Embryonic facial prominence (tissue), 1 donor: Measurements from ENCODE around the gene NSG1.

ENCODE experiments used
- DNase-seq: peaks from one replicate; pipeline ENCODE4 v3.0.0-alpha.2; 2016; ENCODE audit errors: extremely low spot score

NSG1 gene

GRCh38 chr4:4396628-4397440 is 9.9 kb downstream of the NSG1 start:
- no peak for DNase-seq

- DNase-seq = no peak
Observed at GRCh38 chr4:4397441-4397819, 10.5 kb downstream of the NSG1 start.

GRCh38 chr4:4398430-4398829 is 11.5 kb downstream of the NSG1 start:
- DNase-seq = no peak

GRCh38 chr4:4401036-4401435 is 14.1 kb downstream of the NSG1 start:
- no peak for DNase-seq

- DNase-seq = no peak
Observed at GRCh38 chr4:4402966-4403365, 16.1 kb downstream of the NSG1 start.

- no peak for DNase-seq
Observed at GRCh38 chr4:4405358-4405962, 18.6 kb downstream of the NSG1 start.

- no peak for DNase-seq
Observed at GRCh38 chr4:4406455-4407298, 19.8 kb downstream of the NSG1 start.

GRCh38 chr4:4407299-4408131 is 20.6 kb downstream of the NSG1 start:
- DNase-seq = no peak

GRCh38 chr4:4408132-4408523 is 21.2 kb downstream of the NSG1 start:
- DNase-seq = no peak

- no peak for DNase-seq
Observed at GRCh38 chr4:4408576-4409335, 21.9 kb downstream of the NSG1 start.

- DNase-seq = no peak
Observed at GRCh38 chr4:4409416-4410115, 22.7 kb downstream of the NSG1 start.

- DNase-seq = no peak
Observed at GRCh38 chr4:4410271-4410670, 23.4 kb downstream of the NSG1 start.

GRCh38 chr4:4411906-4412305 is 25.0 kb downstream of the NSG1 start:
- no peak for DNase-seq

- DNase-seq = no peak
Observed at GRCh38 chr4:4412641-4413372, 25.9 kb downstream of the NSG1 start.

- no peak for DNase-seq
Observed at GRCh38 chr4:4413373-4413725, 26.4 kb downstream of the NSG1 start.

GRCh38 chr4:4413806-4414205 is 26.9 kb downstream of the NSG1 start:
- DNase-seq = no peak

GRCh38 chr4:4415107-4415805 is 28.4 kb downstream of the NSG1 start:
- DNase-seq = no peak

- DNase-seq = no peak
Observed at GRCh38 chr4:4415806-4416805, 29.2 kb downstream of the NSG1 start.
